NT2/D1 (cell line): Measurements from ENCODE around the gene THBS1.

ENCODE experiments used
- DNase-seq: peaks from one replicate; pipeline ENCODE4 v3.0.0-alpha.2; 2011; ENCODE audit warnings: low read depth, low spot score
- H3K27me3 ChIP-seq: 2 replicates; pipeline ENCODE4 v1.6.0; 2011; ENCODE audit warnings: mild to moderate bottlenecking; ENCODE audit not compliant: insufficient read length, insufficient read depth
- H3K36me3 ChIP-seq: 2 replicates; pipeline ENCODE4 v1.6.1; 2011; ENCODE audit warnings: mild to moderate bottlenecking, low read length, mixed read lengths; ENCODE audit not compliant: insufficient read depth, insufficient read length
- H3K4me1 ChIP-seq: 2 replicates; pipeline ENCODE4 v1.5.1; 2011; ENCODE audit not compliant: insufficient read depth, insufficient read length
- H3K4me3 ChIP-seq: 2 replicates; pipeline ENCODE4 v1.5.1; 2011; ENCODE audit warnings: low read depth; ENCODE audit not compliant: insufficient read length
- H3K9ac ChIP-seq: 2 replicates; pipeline ENCODE4 v1.6.0; 2011; ENCODE audit warnings: low read depth; ENCODE audit not compliant: insufficient read length
- H3K9me3 ChIP-seq: 2 replicates; pipeline ENCODE4 v1.5.1; 2011; ENCODE audit warnings: mild to moderate bottlenecking, low read length; ENCODE audit not compliant: insufficient read depth
- SUZ12 ChIP-seq: IDR thresholded peaks from 2 replicates; pipeline ENCODE4 v1.6.1; 2011; ENCODE audit not compliant: insufficient read length, insufficient read depth; ENCODE audit errors: extremely low read depth
- YY1 ChIP-seq: IDR thresholded peaks from 2 replicates; pipeline ENCODE4 v1.6.1; 2011; ENCODE audit not compliant: insufficient read length, insufficient read depth
- ZNF274 ChIP-seq: IDR thresholded peaks from 2 replicates; pipeline ENCODE4 v1.6.1; 2011; ENCODE audit warnings: mild to moderate bottlenecking, low read depth, low read length

Gene THBS1

GRCh38 chr15:39629371-39629770, 48.5 kb downstream of the THBS1 start:
- Histone ChIP-seq H3K36me3 (no peaks in the 10 kb centered on the region), H3K27me3 (no peaks in the 10 kb centered on the region), H3K4me3 (no peak overlapping the region), H3K4me1 (no peaks in the 10 kb centered on the region), H3K9me3 (no peaks in the 10 kb centered on the region; the same call in 1 of the 2 replicates), H3K9ac (no peak overlapping the region)
- DNase-seq: no peak
- TF ChIP-seq SUZ12: no peak
- no peak for TF ChIP-seq ZNF274
- no peak for TF ChIP-seq YY1

DNA sequence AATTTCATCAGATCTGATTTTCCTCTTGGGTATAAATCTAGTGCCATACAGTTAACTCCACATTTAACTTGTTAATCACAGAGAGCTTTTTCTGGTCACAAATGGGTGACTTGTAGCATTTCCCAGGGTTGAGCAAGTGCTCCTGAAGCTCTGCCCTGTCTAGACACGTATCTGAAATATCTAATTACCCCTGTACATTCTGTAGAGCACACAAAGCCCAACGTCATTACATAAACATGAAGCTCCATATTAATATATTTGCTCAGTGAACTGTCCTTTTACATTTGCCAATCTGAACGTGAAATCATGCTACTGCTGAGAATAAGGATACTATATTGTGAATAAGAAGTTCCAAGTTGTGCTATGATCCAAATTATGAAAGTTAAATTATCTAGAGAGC, 49.0 kb downstream of the THBS1 start:
- no peaks in the 10 kb centered on the region for H3K27me3 ChIP-seq
- no peak overlapping the region for H3K9ac ChIP-seq
- DNase-seq: no peak
- no peak overlapping the region for H3K4me3 ChIP-seq
- TF ChIP-seq SUZ12 (no peak), ZNF274 (no peak), YY1 (no peak)
- H3K9me3 ChIP-seq: no peaks in the 10 kb centered on the region; the same call in 1 of the 2 replicates
- no peaks in the 10 kb centered on the region for H3K36me3 ChIP-seq
- no peaks in the 10 kb centered on the region for H3K4me1 ChIP-seq

DNA sequence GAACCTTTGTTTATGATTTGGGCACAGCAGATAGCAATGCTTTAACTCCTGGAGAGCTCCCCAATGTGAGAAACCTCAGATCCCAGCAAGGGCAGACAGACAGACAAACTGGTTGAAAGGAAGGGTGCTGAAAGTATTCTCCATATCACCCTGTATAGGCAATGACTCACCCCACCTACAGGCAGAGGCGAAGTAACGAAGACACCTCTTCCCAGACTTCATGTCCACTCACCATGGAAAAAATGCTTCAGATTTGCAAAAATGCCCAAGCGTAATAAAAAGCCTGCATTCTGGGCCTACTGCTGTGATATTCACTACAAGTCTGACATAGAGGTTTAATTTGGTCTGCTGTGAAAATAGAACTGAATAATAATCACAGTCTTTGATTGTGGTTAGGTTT, 50.5 kb downstream of the THBS1 start:
- Histone ChIP-seq H3K36me3 (no peaks in the 10 kb centered on the region), H3K4me1 (no peaks in the 10 kb centered on the region), H3K9me3 (no peaks in the 10 kb centered on the region), H3K27me3 (no peaks in the 10 kb centered on the region), H3K4me3 (no peak overlapping the region), H3K9ac (no peak overlapping the region)
- TF ChIP-seq YY1 (no peak), SUZ12 (no peak), ZNF274 (no peak)
- no peak for DNase-seq

GRCh38 chr15:39638041-39638440, 57.2 kb downstream of the THBS1 start:
- no peaks in the 10 kb centered on the region for H3K4me1 ChIP-seq
- DNase-seq: no peak
- H3K4me3 ChIP-seq: no peak overlapping the region
- H3K9ac ChIP-seq: no peak overlapping the region
- no peaks in the 10 kb centered on the region for H3K9me3 ChIP-seq
- no peaks in the 10 kb centered on the region for H3K36me3 ChIP-seq
- no peaks in the 10 kb centered on the region for H3K27me3 ChIP-seq
- TF ChIP-seq SUZ12 (no peak), YY1 (no peak), ZNF274 (no peak)

GRCh38 chr15:39639037-39639436, 58.2 kb downstream of the THBS1 start:
- Histone ChIP-seq H3K4me1 (no peaks in the 10 kb centered on the region), H3K27me3 (no peaks in the 10 kb centered on the region), H3K36me3 (no peaks in the 10 kb centered on the region), H3K9ac (no peak overlapping the region), H3K4me3 (no peak overlapping the region), H3K9me3 (no peaks in the 10 kb centered on the region)
- DNase-seq: no peak
- no peak for TF ChIP-seq YY1
- TF ChIP-seq SUZ12: no peak
- TF ChIP-seq ZNF274: no peak

- H3K36me3 ChIP-seq: no peaks in the 10 kb centered on the region
- H3K27me3 ChIP-seq: no peaks in the 10 kb centered on the region
- H3K4me3 ChIP-seq: no peak overlapping the region
- H3K9me3 ChIP-seq: no peaks in the 10 kb centered on the region
- no peak for DNase-seq
- TF ChIP-seq SUZ12: no peak
- TF ChIP-seq YY1: no peak
- TF ChIP-seq ZNF274: no peak
- no peaks in the 10 kb centered on the region for H3K4me1 ChIP-seq
- no peak overlapping the region for H3K9ac ChIP-seq
Measured at GRCh38 chr15:39640665-39641064, 59.8 kb downstream of the THBS1 start.

DNA sequence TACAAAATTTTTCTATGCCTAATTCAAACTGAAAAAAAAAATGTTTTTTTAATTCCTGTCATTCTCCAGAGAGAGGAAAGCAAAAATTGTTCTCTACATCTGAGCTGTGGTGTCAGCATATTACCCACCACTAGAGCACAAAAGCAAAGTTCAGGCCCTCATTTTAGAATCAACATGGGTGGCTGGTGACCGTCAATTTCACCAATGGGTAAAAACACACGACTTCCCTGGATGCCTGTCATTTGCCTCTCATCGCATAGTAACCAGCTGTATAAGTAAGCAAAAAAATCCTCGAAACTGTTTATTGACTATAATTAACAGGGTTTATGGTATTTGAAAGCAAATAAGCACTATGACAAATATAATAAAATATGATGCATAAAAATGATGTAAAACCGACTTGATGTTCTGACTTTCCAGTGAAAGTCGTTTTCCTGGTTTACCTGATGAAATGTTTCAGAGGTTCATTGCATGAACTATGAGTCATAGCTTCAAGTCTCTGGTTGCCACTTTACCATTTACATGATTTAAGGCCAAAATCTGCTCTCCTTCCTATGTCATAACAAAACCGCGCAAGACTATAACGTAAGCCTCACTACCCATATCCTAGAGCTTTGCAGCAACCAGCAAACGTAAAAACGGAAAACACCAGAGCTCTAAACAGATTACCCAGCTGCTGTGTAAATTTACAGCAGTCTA, 60.5 kb downstream of the THBS1 start:
- Histone ChIP-seq H3K27me3 (no peaks in the 10 kb centered on the region), H3K9me3 (no peaks in the 10 kb centered on the region), H3K36me3 (no peaks in the 10 kb centered on the region), H3K9ac (no peak overlapping the region), H3K4me1 (no peaks in the 10 kb centered on the region), H3K4me3 (no peak overlapping the region)
- DNase-seq: no peak
- TF ChIP-seq ZNF274 (no peak), YY1 (no peak), SUZ12 (no peak)
